Motor neuron (in vitro differentiated cells): Measurements from ENCODE around the gene SLIT1. TPM values are rescaled to one million over a fixed set of nuclear protein-coding genes. Genes with fewer than 3 reads are reported as not detected.
A peak's percentile ranks its signal among the peaks of the same experiment; 100 is the strongest.

ENCODE experiments used
- ATAC-seq, 8 experiments: fragments of 200-7000 bp; cut with Tn5 transposase; replicated peaks in 6 of 8; 2 replicates each; pipeline ENCODE4 v1.8.0; 2021; ENCODE audit warnings: mild to moderate bottlenecking in 8 of 8, moderate library complexity in 8 of 8
- H3K27ac ChIP-seq, 2 donors: fragments of 250-450 bp; sonication (Bioruptor Pico); 2 replicates each; pipeline ENCODE4 v1.9.0; 2021; ENCODE audit warnings: antibody characterized with exemption in 2 of 2, mild to moderate bottlenecking in 2 of 2, moderate library complexity in 1 of 2
- H3K4me1 ChIP-seq, 2 donors: fragments of 250-450 bp; sonication (Bioruptor Pico); replicated peaks in 1 of 2; 2 replicates each; pipeline ENCODE4 v1.6.1; 2021; ENCODE audit warnings: antibody characterized with exemption in 2 of 2, mild to moderate bottlenecking in 2 of 2, moderate library complexity in 1 of 2
- H3K4me3 ChIP-seq, 5 donors: fragments of 250-450 bp; sonication (Bioruptor Pico); 2 replicates each; pipeline ENCODE4 v1.9.0; 2021; ENCODE audit warnings: antibody characterized with exemption in 5 of 5, mild to moderate bottlenecking in 5 of 5, moderate library complexity in 4 of 5
- WGBS, 10 experiments: fragments of 450-650 bp; shearing (Covaris generic); methylation state at CpG; one replicate each; pipeline ENCODE4 v1.0.0; 2022; 5-methylcytosine and 5-hydroxymethylcytosine counted together
- in situ Hi-C, 9 experiments: fragments of 400-800 bp; cut with MboI; loops; one replicate each; pipeline ENCODE4 v1.15.0; 2021; ENCODE audit warnings: low sequenced_read_pairs in 9 of 9, low pct_unique_long_range_greater_than_20kb in 2 of 9; ENCODE audit not compliant: unreplicated experiment in 9 of 9
- total RNA-seq, 8 experiments: library from RNA; unstranded; fragments of 300-600 nt; gene quantifications; 2 replicates each; pipeline versions ENCODE4 v1.2.3 to v1.2.4, GENCODE V29; 2022

SLIT1 gene
- total RNA-seq, 8 experiments from 2014 or later, result 0.20 to 137 (median 54.2) TPM

DNA sequence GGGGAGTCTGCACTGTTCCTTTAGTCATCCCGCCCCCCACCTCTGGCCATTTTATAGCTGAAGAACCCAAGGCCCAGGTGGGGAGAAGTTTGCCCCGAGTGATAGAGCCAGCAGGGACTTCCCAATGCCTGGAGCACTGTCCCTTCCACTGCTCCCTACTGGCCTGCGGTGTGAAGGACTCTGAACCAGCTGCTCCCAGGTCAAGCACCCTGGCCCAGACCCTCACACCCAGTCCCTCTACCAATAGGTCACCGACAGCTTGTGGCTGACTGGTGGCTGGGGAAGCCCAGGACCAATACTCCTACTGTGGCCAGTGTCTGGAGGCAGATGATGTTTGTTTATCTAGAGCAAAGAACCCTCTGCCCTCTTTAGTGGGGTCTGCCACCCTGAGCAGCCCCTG is 185.8 kb downstream of the SLIT1 start:
- Histone ChIP-seq H3K4me3 (no peak overlapping the region), H3K4me1 (peaks cover 0 to 18% of the 10 kb centered on the region in 2 donors), H3K27ac (no peak overlapping the region)
- in situ Hi-C loops, result no loop called here
- no peak for ATAC-seq
- WGBS, 10 experiments, result 94 to 100% methylated on average over 1 to 3 of the region's 4 CpGs; no CpG with 5 or more reads in 8 of the 10 experiments

DNA sequence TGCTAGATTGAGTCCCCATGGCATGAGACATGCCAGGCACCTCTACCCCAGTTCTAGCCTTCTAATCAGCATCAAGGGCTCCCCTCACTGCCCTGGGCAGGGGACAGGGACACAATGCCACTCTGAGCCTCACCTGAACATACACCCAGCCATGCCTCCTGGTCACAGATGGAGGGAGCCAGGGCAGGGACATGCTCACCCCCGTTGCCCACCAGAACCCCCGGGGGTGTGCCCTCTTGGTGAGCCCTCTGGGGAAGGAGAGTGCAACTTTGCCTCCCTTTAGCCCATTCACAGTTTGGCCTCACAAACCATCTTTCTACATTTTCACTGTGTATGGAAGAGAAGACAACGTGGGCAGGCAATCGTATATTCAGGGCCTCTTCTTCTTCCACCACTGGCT is 186.4 kb downstream of the SLIT1 start:
- in situ Hi-C loops, result no loop called here
- no peak overlapping the region for H3K27ac ChIP-seq
- peaks cover 0 to 25% of the 10 kb centered on the region in 2 donors for H3K4me1 ChIP-seq
- ATAC-seq, result peak in 1 of 8 experiments; percentile 11
- 80 to 100% (median 100%) methylated on average over 1 to 2 of the region's 4 CpGs; no CpG with 5 or more reads in 7 of the 10 experiments for WGBS, 10 experiments
- no peak overlapping the region for H3K4me3 ChIP-seq

DNA sequence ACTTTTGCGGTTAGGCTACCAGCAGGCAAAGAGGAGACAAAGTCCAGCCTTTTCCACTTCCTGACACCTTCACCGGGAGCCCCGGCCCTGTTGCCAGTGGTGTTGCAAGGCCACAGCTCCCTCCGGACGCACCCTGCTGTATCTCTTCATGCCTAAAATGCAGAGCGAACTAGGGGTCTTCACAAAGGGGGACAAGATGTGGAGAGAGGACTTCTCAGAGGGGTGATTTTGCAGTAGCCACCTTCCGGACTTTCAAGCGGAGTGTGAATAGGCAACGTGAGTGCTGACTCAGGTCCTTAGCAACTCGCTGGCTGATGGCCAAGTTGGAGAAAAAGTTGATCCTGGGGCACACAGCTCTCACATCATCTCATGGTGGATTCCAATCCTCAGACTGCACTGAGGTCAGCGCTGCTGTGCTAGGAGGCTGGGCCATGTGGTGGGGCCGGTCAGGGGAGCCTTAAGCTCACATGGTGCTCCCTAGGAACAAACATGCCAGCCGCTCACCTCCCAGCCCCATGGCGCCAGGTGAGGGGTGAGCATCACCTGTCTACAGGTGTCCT is 187.3 kb downstream of the SLIT1 start:
- peak in 4 of 8 experiments; percentile 8 to 62 (median 54) for ATAC-seq
- H3K27ac ChIP-seq, result no peak overlapping the region
- H3K4me1 ChIP-seq, result peaks cover 0 to 26% of the 10 kb centered on the region in 2 donors
- in situ Hi-C loops, result no loop called here
- H3K4me3 ChIP-seq, result no peak overlapping the region
- 70 to 100% (median 90%) methylated on average over 1 to 12 of the region's 14 CpGs; no CpG with 5 or more reads in 3 of the 10 experiments for WGBS, 10 experiments

DNA sequence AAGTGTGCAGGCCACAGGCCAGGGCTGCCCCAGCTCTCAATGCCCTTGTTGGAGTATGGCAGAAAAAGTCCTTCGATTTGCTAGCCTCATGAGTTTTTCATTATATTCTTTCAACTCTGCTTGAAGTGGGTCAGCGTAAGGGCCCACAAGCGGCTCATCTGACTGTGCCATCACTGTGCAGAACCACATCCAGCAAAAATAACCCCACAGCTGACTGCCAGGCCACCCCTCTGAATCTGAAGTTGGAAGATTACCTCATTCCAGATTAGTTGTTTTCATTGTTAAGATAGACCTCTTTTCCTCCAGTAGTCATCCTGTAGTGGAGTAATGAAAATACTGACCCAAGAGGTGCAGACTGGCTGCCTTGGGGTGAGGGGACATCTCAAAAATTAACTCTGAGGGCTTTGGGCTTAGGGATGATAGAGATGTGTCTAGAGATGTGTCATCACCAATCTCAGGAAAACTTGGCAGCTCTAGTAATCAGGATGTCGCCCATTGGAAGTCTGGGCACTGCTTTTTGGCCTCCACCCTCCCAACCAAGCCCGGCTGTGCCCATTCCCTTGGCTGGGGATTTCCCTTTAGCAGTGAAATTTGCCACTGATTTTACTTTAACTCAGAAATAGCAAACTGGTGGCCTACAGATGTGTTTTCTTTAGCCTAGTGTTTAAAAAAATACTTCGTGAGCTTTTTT is 189.3 kb downstream of the SLIT1 start:
- in situ Hi-C loops, result no loop called here

DNA sequence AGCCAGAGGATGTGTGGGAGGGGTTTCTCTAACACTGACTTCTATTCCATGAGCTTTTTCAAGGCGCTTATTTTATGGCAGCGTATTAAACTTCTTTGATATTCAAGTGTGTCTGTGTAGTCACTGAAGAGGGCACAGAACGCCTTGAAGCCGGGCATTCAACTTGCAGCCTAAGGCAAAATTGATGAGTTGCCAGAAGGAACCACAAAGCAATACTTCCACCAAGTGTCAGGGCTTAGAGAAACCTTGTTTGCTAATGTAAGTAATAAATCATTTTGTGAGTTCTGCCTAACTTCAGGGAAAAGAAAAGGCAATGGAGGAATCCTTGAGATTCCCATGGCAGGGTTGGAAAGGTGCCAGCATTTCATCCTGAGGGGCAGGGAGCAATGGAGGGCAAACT is 189.9 kb downstream of the SLIT1 start:
- in situ Hi-C loops, result no loop called here
- peak in 6 of 8 experiments; percentile 32 to 71 (median 46) for ATAC-seq
- Histone ChIP-seq H3K4me3 (no peak overlapping the region), H3K27ac (no peak overlapping the region), H3K4me1 (peaks cover 0 to 26% of the 10 kb centered on the region in 2 donors)
- WGBS, 10 experiments, result 4 to 83% (median 28%) methylated on average over 1 to 4 of the region's 4 CpGs; no CpG with 5 or more reads in 2 of the 10 experiments

More for the DNA sequence above, 189.3 kb downstream of the SLIT1 start:
- Histone ChIP-seq H3K4me3 (no peak overlapping the region), H3K4me1 (peaks cover 0 to 26% of the 10 kb centered on the region in 2 donors), H3K27ac (no peak overlapping the region)
- no peak for ATAC-seq
- 22 to 100% (median 78%) methylated on average over 1 to 5 of the region's 6 CpGs for WGBS, 10 experiments

DNA sequence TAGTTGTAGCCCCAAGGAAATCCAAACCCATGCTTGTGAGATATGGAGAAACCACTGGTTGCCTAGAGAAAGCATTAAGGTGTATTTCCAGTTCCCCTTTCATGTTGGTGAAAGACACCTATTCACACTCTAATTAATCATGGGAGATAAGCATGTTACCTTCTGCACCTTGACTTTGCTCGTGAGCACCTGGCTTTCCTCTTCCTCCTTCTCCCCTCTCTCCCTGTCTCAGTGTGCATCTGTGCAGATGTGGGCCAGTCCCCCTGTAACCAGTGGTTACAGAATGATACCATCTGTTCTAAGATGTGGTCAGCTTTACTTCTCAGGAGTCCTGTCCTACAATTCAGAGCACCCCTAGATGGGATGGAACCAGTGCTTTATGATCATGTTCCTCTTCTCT is 193.0 kb downstream of the SLIT1 start:
- H3K27ac ChIP-seq, result no peak overlapping the region
- in situ Hi-C loops, result no loop called here
- H3K4me1 ChIP-seq, result peaks cover 0 to 19% of the 10 kb centered on the region in 2 donors
- WGBS, 10 experiments, result 33 to 100% (median 100%) methylated on average over 1 of the region's 1 CpG; no CpG with 5 or more reads in 7 of the 10 experiments
- no peak overlapping the region for H3K4me3 ChIP-seq
- no peak for ATAC-seq

DNA sequence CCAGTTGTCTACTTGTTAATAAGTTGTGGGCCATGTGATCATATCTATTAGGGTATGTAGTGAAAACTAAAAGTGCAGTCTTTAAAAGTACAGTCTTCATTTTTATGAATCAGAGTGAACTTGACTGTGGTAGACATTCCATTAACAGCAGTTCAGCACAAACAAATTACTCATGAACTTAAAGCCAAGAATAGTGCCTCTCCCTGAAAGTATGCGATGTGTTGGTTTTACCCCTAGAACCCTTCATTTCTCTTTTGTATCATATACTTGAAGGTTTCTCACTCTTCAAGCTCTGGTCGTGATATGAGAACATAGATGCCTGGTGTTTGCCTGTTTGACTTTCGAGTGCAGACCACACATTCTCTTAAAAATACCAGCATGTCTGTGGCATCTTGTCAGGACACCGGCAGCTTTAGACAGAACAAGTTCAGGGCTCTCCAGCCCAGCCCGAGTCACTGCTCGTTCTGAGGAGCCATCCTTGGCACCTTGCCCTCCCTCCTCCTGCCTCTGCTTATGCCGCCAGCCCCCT is 194.4 kb downstream of the SLIT1 start:
- Histone ChIP-seq H3K27ac (no peak overlapping the region), H3K4me1 (peaks cover 0 to 21% of the 10 kb centered on the region in 2 donors), H3K4me3 (no peak overlapping the region)
- ATAC-seq, result peak in 3 of 8 experiments; percentile 17 to 76 (median 58)
- in situ Hi-C loops, result no loop called here
- 0 to 100% (median 71%) methylated on average over 1 to 5 of the region's 7 CpGs for WGBS, 10 experiments

DNA sequence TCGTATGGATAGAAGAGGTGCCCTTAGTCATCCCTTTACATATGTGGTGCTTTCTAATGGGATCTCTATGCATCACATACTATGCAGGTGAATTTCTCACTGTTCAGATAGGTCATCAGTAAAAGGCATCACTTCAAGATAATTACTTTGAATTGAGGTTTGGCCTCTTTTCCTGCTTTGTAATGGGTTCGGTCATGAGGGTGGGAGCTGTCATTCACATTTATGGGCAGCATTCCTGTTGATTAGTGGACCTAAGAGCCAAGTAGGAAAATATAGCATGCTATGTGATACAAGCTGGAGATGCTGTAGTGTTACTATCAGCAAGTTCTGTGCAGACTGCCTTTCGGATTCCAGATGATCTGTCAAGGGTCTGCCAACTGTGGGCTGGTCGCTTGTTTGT is 197.3 kb downstream of the SLIT1 start:
- H3K4me3 ChIP-seq, result no peak overlapping the region
- peak in 1 of 8 experiments; percentile 34 for ATAC-seq
- no peak overlapping the region for H3K27ac ChIP-seq
- in situ Hi-C loops, result no loop called here
- 0 to 100% (median 77%) methylated on average over 1 to 3 of the region's 4 CpGs for WGBS, 10 experiments
- peaks cover 0 to 18% of the 10 kb centered on the region in 2 donors for H3K4me1 ChIP-seq

DNA sequence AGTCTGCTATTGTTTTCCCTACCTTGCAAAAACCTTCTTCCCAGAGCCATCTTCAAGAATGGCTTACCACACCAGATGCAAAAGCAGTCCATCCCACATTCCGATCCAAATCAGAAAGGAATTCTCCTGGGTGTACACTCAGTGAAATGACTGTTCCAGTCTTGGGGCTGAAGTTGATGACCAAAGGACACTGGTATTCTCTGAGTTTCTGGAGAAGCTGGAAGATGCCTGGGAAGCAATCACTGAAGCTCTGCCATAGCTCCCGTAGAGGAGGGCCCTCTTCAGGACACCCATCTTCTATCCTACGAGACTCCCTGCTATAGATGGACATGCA is 197.9 kb downstream of the SLIT1 start:
- no peak for ATAC-seq
- H3K27ac ChIP-seq, result no peak overlapping the region
- H3K4me1 ChIP-seq, result peaks cover 0 to 18% of the 10 kb centered on the region in 2 donors
- 72 to 100% (median 93%) methylated on average over 1 to 2 of the region's 3 CpGs; no CpG with 5 or more reads in 6 of the 10 experiments for WGBS, 10 experiments
- H3K4me3 ChIP-seq, result no peak overlapping the region
- in situ Hi-C loops, result no loop called here

DNA sequence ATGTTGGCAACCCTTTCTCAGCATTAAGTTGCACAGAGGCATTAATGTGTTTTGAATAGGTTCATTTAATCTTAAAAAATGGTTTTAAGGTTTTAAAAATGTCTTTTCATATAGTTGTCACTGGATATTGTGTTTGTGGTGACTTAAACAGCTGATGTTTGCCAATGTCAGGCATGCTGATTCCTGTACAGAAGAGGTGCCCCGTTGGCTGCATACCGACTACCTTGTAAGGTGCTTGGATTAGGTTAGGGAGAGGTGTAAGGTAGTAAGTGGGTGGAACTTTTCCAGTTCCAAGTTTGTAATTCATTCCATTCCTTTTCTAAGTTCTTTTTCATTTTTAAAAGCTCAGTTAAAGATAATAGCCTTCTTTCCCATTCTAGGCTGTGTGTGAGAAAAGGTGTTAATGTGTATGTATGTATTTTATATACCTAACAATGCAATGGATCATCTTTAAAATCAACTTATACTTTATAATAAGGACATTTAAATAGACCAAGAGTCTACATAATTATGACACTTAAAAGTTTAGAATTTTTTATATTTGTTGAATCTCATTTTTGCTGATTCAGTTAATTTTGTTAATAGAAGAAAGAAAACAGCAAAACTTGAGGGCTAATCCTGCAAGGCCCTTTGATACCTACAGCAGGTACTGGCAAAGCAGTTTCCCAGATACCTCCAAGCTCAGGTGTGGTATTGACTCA is 198.5 kb downstream of the SLIT1 start:
- Histone ChIP-seq H3K27ac (no peak overlapping the region), H3K4me1 (peaks cover 0 to 18% of the 10 kb centered on the region in 2 donors), H3K4me3 (no peak overlapping the region)
- in situ Hi-C loops, result no loop called here
- ATAC-seq, result no peak
- 80 to 100% (median 90%) methylated on average over 1 to 2 of the region's 2 CpGs; no CpG with 5 or more reads in 3 of the 10 experiments for WGBS, 10 experiments

DNA sequence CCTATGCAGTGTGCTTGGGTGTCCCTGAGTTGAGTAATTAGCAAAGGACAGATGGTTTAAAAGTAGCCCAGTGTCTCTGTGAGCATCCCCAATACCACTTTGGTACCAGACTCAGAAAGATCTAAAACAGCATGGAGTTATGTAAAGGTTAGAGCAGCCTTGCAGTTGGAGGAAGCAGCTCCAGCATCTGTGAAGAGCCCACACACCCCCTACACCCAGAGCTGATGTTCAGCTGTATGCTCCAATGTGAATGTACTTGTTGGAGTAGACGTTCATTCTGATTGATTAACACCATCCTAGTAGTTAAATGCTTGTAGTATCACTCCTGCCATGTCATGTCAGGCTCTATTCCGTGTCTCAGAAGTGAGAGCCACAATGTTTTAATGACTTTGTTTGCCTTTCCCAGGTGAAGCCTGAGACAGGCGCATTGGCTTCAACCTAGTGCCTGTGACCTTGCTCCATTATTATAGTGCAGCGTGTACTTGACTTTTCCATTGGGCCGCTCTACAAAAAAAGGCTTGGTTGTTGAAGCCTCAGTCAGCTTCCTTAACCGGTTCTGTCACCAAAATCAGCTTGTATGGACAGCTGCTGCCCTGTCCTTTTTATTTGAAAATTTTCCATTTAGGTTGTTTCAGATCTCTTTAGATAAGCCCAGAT is 199.4 kb downstream of the SLIT1 start:
- no peak for ATAC-seq
- 78 to 100% (median 88%) methylated on average over 1 to 6 of the region's 6 CpGs; no CpG with 5 or more reads in 4 of the 10 experiments for WGBS, 10 experiments
- in situ Hi-C loops, result no loop called here
- Histone ChIP-seq H3K27ac (no peak overlapping the region), H3K4me3 (no peak overlapping the region), H3K4me1 (peaks cover 0 to 18% of the 10 kb centered on the region in 2 donors)

DNA sequence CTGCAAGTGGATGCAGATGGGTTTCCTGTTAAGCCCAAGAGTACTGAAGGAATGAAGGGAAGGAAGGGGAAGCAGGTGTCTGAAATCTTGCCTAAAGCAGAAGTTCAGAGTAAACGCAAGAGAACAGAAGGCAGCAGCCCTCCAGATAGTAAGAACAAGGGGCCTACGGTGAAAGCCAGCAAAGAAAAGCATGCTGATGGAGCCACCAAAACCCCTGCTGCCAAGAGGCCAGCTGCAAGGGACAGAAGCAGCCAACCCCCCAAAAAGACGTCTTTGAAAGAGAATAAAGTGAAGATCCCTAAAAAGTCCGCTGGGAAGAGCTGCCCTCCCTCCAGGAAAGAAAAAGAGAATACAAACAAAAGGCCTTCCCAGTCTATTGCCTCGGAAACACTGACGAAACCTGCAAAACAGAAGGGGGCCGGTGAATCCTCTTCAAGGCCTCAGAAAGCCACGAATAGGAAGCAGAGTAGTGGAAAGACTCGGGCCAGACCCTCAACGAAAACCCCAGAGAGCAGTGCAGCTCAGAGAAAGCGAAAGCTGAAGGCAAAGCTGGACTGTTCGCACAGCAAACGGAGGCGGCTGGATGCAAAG is 201.1 kb downstream of the SLIT1 start:
- in situ Hi-C loops, result no loop called here

More for the DNA sequence above, 201.1 kb downstream of the SLIT1 start:
- 13 to 92% (median 57%) methylated on average over 2 to 12 of the region's 14 CpGs for WGBS, 10 experiments
- ATAC-seq, result peak in 5 of 8 experiments; percentile 48 to 74 (median 64)
- Histone ChIP-seq H3K4me3 (peak overlapping the region in 1 of 5 donors; percentile 2), H3K4me1 (peaks cover 0 to 18% of the 10 kb centered on the region in 2 donors), H3K27ac (peak overlapping the region in 1 of 2 donors; percentile 12)
